Endodermal cell (in vitro differentiated cells): ENCODE results near the gene IGFBP4. TPM values are rescaled to one million over a fixed set of nuclear protein-coding genes. Genes with fewer than 3 reads are reported as not detected.

Source experiments
- DNase-seq: peaks from one replicate; pipeline ENCODE4 v3.0.0-alpha.2; 2017
- H3K27ac ChIP-seq: 2 replicates; pipeline ENCODE4 v1.5.1; 2013; ENCODE audit warnings: mild to moderate bottlenecking, low read depth, low read length, moderate library complexity
- H3K27me3 ChIP-seq: 2 replicates; pipeline ENCODE4 v1.6.1; 2013; ENCODE audit warnings: mild to moderate bottlenecking, low read length, moderate library complexity; ENCODE audit not compliant: insufficient read depth, control insufficient read depth, poor library complexity, severe bottlenecking
- H3K36me3 ChIP-seq: 2 replicates; pipeline ENCODE4 v1.7.0; 2013; ENCODE audit warnings: mild to moderate bottlenecking, low read length, moderate library complexity; ENCODE audit not compliant: control insufficient read depth, insufficient read depth
- H3K4me1 ChIP-seq: one replicate; pipeline ENCODE4 v1.7.0; 2013; ENCODE audit warnings: low read length; ENCODE audit not compliant: control insufficient read depth, insufficient read depth
- H3K4me3 ChIP-seq: 2 replicates; pipeline ENCODE4 v1.5.1; 2013; ENCODE audit warnings: mild to moderate bottlenecking, low read length, moderate library complexity
- H3K9ac ChIP-seq: 2 replicates; pipeline ENCODE4 v1.6.1; 2013; ENCODE audit warnings: mild to moderate bottlenecking, low read length, moderate library complexity; ENCODE audit not compliant: poor library complexity, severe bottlenecking; ENCODE audit errors: extremely low read depth
- H3K9me3 ChIP-seq: 2 replicates; pipeline ENCODE4 v1.6.1; 2013; ENCODE audit warnings: mild to moderate bottlenecking, low read length, moderate library complexity; ENCODE audit not compliant: control insufficient read depth
- H3K27ac Mint-ChIP-seq: 2 replicates; pipeline ENCODE4 v1.8.0; 2020; ENCODE audit warnings: mixed read lengths
- H3K27me3 Mint-ChIP-seq: 2 replicates; pipeline ENCODE4 v1.8.0; 2021; ENCODE audit warnings: mild to moderate bottlenecking, mixed read lengths; ENCODE audit not compliant: insufficient read depth
- H3K36me3 Mint-ChIP-seq: 2 replicates; pipeline ENCODE4 v1.8.0; 2020; ENCODE audit warnings: low read depth, mixed read lengths
- H3K4me1 Mint-ChIP-seq: 2 replicates; pipeline ENCODE4 v1.8.0; 2020; ENCODE audit warnings: mixed read lengths
- H3K4me3 Mint-ChIP-seq: 2 replicates; pipeline ENCODE4 v1.8.0; 2020; ENCODE audit warnings: mild to moderate bottlenecking, moderate library complexity, mixed read lengths
- H3K9me3 Mint-ChIP-seq: 2 replicates; pipeline ENCODE4 v1.8.0; 2020; ENCODE audit warnings: mild to moderate bottlenecking, mixed read lengths
- WGBS, 2 experiments: methylation state at CpG; one replicate each; pipeline versions ENCODE4 v1.1.5 to v1.1.7; 2013; ENCODE audit warnings: missing lambda C conversion rate in 2 of 2, mixed read lengths in 1 of 2; ENCODE audit not compliant: insufficient coverage in 1 of 2, insufficient read length in 1 of 2; 5-methylcytosine and 5-hydroxymethylcytosine counted together
- total RNA-seq, 2 donors: library from RNA; stranded (reverse); fragmentation: NEBNext Ultra II Directional in 1 of 2; extraction: Animal tissue kit (Norgen Biotek cat#: 25700) in 1 of 2; gene quantifications; 2 replicates in 1 of 2; 3 replicates in 1 of 2; pipeline ENCODE4 v1.2.1, GENCODE V29; 2021
- TF ChIP-seq, protein P1 (sequence below): fragments of 200-600 bp; sonication (generic); conservative IDR thresholded peaks from 2 replicates; pipeline ENCODE4 v1.5.0; 2021; ENCODE audit warnings: antibody characterized with exemption, mild to moderate bottlenecking

IGFBP4 gene
- total RNA-seq, 2 donors from 2014 or later: 58.3 to 69.0 TPM

GRCh38 chr17:40452216-40452787 is 9.1 kb downstream of the IGFBP4 start:
- Mint-ChIP-seq H3K4me1 (peaks cover 5% of the 10 kb centered on the region), H3K9me3 (no peaks in the 10 kb centered on the region), H3K4me3 (no peak overlapping the region), H3K27ac (no peak overlapping the region), H3K27me3 (no peaks in the 10 kb centered on the region), H3K36me3 (peaks cover 33% of the 10 kb centered on the region)
- Histone ChIP-seq H3K9ac (no peak overlapping the region), H3K9me3 (no peaks in the 10 kb centered on the region), H3K27me3 (no peaks in the 10 kb centered on the region), H3K36me3 (no peaks in the 10 kb centered on the region), H3K4me1 (no peaks in the 10 kb centered on the region), H3K4me3 (no peak overlapping the region), H3K27ac (no peak overlapping the region)
- TF ChIP-seq, protein P1, sequence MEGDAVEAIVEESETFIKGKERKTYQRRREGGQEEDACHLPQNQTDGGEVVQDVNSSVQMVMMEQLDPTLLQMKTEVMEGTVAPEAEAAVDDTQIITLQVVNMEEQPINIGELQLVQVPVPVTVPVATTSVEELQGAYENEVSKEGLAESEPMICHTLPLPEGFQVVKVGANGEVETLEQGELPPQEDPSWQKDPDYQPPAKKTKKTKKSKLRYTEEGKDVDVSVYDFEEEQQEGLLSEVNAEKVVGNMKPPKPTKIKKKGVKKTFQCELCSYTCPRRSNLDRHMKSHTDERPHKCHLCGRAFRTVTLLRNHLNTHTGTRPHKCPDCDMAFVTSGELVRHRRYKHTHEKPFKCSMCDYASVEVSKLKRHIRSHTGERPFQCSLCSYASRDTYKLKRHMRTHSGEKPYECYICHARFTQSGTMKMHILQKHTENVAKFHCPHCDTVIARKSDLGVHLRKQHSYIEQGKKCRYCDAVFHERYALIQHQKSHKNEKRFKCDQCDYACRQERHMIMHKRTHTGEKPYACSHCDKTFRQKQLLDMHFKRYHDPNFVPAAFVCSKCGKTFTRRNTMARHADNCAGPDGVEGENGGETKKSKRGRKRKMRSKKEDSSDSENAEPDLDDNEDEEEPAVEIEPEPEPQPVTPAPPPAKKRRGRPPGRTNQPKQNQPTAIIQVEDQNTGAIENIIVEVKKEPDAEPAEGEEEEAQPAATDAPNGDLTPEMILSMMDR: no peak
- DNase-seq: no peak
- 92 to 100% methylated on average over 2 to 7 of the region's 7 CpGs for WGBS, 2 experiments

DNA sequence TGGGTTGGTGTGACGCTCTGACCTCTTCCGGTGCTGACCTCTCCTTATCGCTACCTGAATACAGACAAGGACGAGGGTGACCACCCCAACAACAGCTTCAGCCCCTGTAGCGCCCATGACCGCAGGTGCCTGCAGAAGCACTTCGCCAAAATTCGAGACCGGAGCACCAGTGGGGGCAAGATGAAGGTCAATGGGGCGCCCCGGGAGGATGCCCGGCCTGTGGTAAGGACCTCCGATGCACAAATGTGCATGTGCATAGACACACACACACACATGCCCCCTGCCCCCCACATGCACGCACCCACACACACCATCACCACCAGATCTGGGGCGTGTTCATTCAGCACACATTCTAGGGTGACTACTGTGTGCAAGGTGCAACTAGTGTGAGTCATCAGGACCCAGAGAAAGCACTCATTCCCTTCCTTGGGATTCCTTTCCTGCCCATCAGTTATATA is 9.7 kb downstream of the IGFBP4 start:
- no peak overlapping the region for H3K4me3 Mint-ChIP-seq

DNA sequence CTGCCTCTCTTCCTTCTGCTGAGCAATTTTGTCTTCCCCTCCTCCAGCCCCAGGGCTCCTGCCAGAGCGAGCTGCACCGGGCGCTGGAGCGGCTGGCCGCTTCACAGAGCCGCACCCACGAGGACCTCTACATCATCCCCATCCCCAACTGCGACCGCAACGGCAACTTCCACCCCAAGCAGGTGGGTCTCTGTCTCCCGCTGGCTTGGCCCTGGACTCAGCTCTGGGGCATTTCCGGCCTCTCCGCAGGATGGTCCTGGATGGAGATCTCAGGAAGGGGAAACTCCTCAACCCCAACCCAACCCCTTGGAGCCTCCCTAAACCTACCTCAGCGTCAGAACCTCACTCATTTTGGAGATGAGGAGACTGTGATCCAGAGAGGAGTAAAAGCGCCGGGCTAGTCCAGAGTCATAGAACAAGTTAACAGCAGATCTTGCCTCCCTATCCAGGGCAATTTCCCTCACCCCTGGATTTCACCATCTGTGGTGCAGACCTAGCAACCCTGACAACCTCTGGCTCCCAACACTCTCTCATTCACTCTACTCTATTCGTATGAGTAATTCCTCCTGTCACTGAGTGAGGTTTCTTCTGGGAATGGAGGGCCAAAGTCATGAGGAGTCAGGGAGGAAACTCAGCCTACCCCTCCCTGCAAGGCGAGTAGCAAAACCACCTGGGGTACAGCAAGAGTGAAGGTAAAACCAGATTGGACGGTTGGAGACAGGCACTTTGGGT is 10.8 kb downstream of the IGFBP4 start:
- H3K9me3 ChIP-seq: no peaks in the 10 kb centered on the region
- no peaks in the 10 kb centered on the region for H3K27me3 ChIP-seq
- Mint-ChIP-seq H3K4me3 (no peak overlapping the region), H3K9me3 (no peaks in the 10 kb centered on the region), H3K36me3 (peaks cover 36% of the 10 kb centered on the region), H3K27ac (no peak overlapping the region), H3K4me1 (peaks cover 13% of the 10 kb centered on the region), H3K27me3 (no peaks in the 10 kb centered on the region)
- no peaks in the 10 kb centered on the region for H3K36me3 ChIP-seq
- TF ChIP-seq, protein P1: no peak
- H3K4me3 ChIP-seq: no peak overlapping the region
- H3K27ac ChIP-seq: no peak overlapping the region
- 93 to 96% methylated on average over 4 to 19 of the region's 19 CpGs for WGBS, 2 experiments
- H3K9ac ChIP-seq: no peak overlapping the region
- peaks cover 11% of the 10 kb centered on the region for H3K4me1 ChIP-seq
- no peak for DNase-seq

More for the DNA sequence above, 9.7 kb downstream of the IGFBP4 start:
- H3K36me3 ChIP-seq: no peaks in the 10 kb centered on the region
- Mint-ChIP-seq H3K36me3 (peaks cover 36% of the 10 kb centered on the region), H3K9me3 (no peaks in the 10 kb centered on the region), H3K27me3 (no peaks in the 10 kb centered on the region), H3K27ac (no peak overlapping the region), H3K4me1 (peaks cover 10% of the 10 kb centered on the region)
- no peaks in the 10 kb centered on the region for H3K27me3 ChIP-seq
- no peak overlapping the region for H3K4me3 ChIP-seq
- no peak overlapping the region for H3K27ac ChIP-seq
- H3K9ac ChIP-seq: no peak overlapping the region
- H3K9me3 ChIP-seq: no peaks in the 10 kb centered on the region
- TF ChIP-seq, protein P1: no peak
- WGBS, 2 experiments: 92 to 98% methylated on average over 7 to 15 of the region's 15 CpGs
- DNase-seq: no peak
- peaks cover 3% of the 10 kb centered on the region for H3K4me1 ChIP-seq
